Liver (tissue), 9 donors: ENCODE data around the gene ZNF70. TPM values are rescaled to one million over a fixed set of nuclear protein-coding genes. Genes with fewer than 3 reads are reported as not detected.

Experiments
- DNase-seq: peaks from one replicate; pipeline ENCODE4 v3.0.0-alpha.2; 2017; ENCODE audit warnings: low spot score
- H3K27ac ChIP-seq, 2 donors: one replicate each; pipeline ENCODE4 v1.7.0; 2013; ENCODE audit warnings: inconsistent platforms in 2 of 2, low read length in 2 of 2, control low read depth in 1 of 2, low read depth in 1 of 2, mild to moderate bottlenecking in 1 of 2
- H3K27me3 ChIP-seq, 4 donors: one replicate each; pipeline versions ENCODE4 v1.6.1 to v1.7.0; 2013; ENCODE audit warnings: low read length in 3 of 4, inconsistent platforms in 1 of 4, mild to moderate bottlenecking in 1 of 4, moderate library complexity in 1 of 4; ENCODE audit not compliant: control insufficient read depth in 4 of 4, insufficient read depth in 4 of 4
- H3K36me3 ChIP-seq, 4 donors: one replicate each; pipeline versions ENCODE4 v1.6.1 to v1.7.0; 2013; ENCODE audit warnings: low read length in 3 of 4, mild to moderate bottlenecking in 3 of 4, low read depth in 1 of 4, moderate library complexity in 1 of 4; ENCODE audit not compliant: control insufficient read depth in 4 of 4, insufficient read depth in 3 of 4
- H3K4me1 ChIP-seq, 4 donors: one replicate each; pipeline versions ENCODE4 v1.6.1 to v1.7.0; 2013; ENCODE audit warnings: low read length in 3 of 4, mild to moderate bottlenecking in 3 of 4, moderate library complexity in 1 of 4; ENCODE audit not compliant: control insufficient read depth in 4 of 4, insufficient read depth in 4 of 4
- H3K4me3 ChIP-seq, 3 donors: one replicate each; pipeline versions ENCODE4 v1.6.1 to v1.7.0; 2013; ENCODE audit warnings: low read length in 3 of 3, control low read depth in 1 of 3, low read depth in 1 of 3, mild to moderate bottlenecking in 1 of 3
- H3K9ac ChIP-seq, 2 donors: one replicate each; pipeline ENCODE4 v1.7.0; 2013; ENCODE audit warnings: low read length in 2 of 2, mild to moderate bottlenecking in 2 of 2, moderate library complexity in 2 of 2, control low read depth in 1 of 2, low read depth in 1 of 2
- H3K9me3 ChIP-seq, 4 donors: one replicate each; pipeline versions ENCODE4 v1.6.1 to v1.7.0; 2013; ENCODE audit warnings: low read length in 3 of 4; ENCODE audit not compliant: control insufficient read depth in 4 of 4
- CTCF ChIP-seq: fragments of 150-350 bp; IDR thresholded peaks from 2 replicates; pipeline ENCODE4 v1.5.1; 2017; ENCODE audit warnings: improper control_type of control experiment, low read depth, low read length; ENCODE audit not compliant: missing input control
- EGR1 ChIP-seq, 2 donors: IDR thresholded peaks; 2 replicates each; pipeline ENCODE4 v1.6.1; 2016 to 2018; ENCODE audit warnings: antibody characterized with exemption in 2 of 2, low read depth in 2 of 2
- FOXA1 ChIP-seq: IDR thresholded peaks from 2 replicates; pipeline ENCODE4 v1.6.1; 2016; ENCODE audit warnings: antibody characterized with exemption
- FOXA2 ChIP-seq: IDR thresholded peaks from 2 replicates; pipeline ENCODE4 v1.6.1; 2016; ENCODE audit warnings: antibody characterized with exemption
- HNF4A ChIP-seq, 2 donors: conservative IDR thresholded peaks; 2 replicates each; pipeline ENCODE4 v1.6.1; 2016; ENCODE audit warnings: antibody characterized with exemption in 2 of 2, mild to moderate bottlenecking in 2 of 2
- HNF4G ChIP-seq: IDR thresholded peaks from 2 replicates; pipeline ENCODE4 v1.6.1; 2016; ENCODE audit warnings: antibody characterized with exemption
- JUND ChIP-seq, 2 donors: IDR thresholded peaks; 2 replicates each; pipeline ENCODE4 v1.6.1; 2016; ENCODE audit warnings: antibody characterized with exemption in 2 of 2
- MAX ChIP-seq: IDR thresholded peaks from 2 replicates; pipeline ENCODE4 v1.6.1; 2016; ENCODE audit warnings: antibody characterized with exemption
- NR2F2 ChIP-seq: IDR thresholded peaks from 2 replicates; pipeline ENCODE4 v1.6.1; 2016; ENCODE audit warnings: antibody characterized with exemption
- RAD21 ChIP-seq, 2 donors: IDR thresholded peaks; 2 replicates each; pipeline ENCODE4 v1.6.1; 2016; ENCODE audit warnings: antibody characterized with exemption in 2 of 2, mild to moderate bottlenecking in 2 of 2
- REST ChIP-seq: IDR thresholded peaks from 2 replicates; pipeline ENCODE4 v1.6.1; 2016; ENCODE audit warnings: antibody characterized with exemption, mild to moderate bottlenecking
- RXRA ChIP-seq, 2 donors: IDR thresholded peaks; 2 replicates each; pipeline ENCODE4 v1.6.1; 2017 to 2018; ENCODE audit warnings: antibody characterized with exemption in 2 of 2, mild to moderate bottlenecking in 1 of 2
- SP1 ChIP-seq: IDR thresholded peaks from 2 replicates; pipeline ENCODE4 v1.6.1; 2018; ENCODE audit warnings: antibody characterized with exemption, mild to moderate bottlenecking
- TAF1 ChIP-seq: conservative IDR thresholded peaks from 2 replicates; pipeline ENCODE4 v1.6.1; 2016; ENCODE audit warnings: antibody characterized with exemption, mild to moderate bottlenecking
- YY1 ChIP-seq: IDR thresholded peaks from 2 replicates; pipeline ENCODE4 v1.6.1; 2016; ENCODE audit warnings: antibody characterized with exemption, mild to moderate bottlenecking
- WGBS: extraction: QIAGEN DNeasy Blood & Tissue Kit; methylation state at CpG from one replicate; pipeline ENCODE4 v1.1.7; 2013; 5-methylcytosine and 5-hydroxymethylcytosine counted together
- polyA plus RNA-seq, 2 donors: library from polyadenylated mRNA; stranded (reverse) in 1 of 2; unstranded in 1 of 2; fragments of 200-250 nt in 1 of 2; fragments of >200 nt in 1 of 2; fragmentation: Nextera tagmentation in 1 of 2; extraction: Ambion mirVana in 1 of 2; gene quantifications; one replicate each; pipeline versions ENCODE4 v1.2.1 to v1.2.3, GENCODE V29; 2013 to 2015
- total RNA-seq, 2 donors: library from RNA; depleted of rRNA; stranded (reverse); fragments of >200 nt; gene quantifications; one replicate each; pipeline ENCODE4 v1.2.3, GENCODE V29; 2014
- TF ChIP-seq, protein P1 (sequence below): IDR thresholded peaks from 2 replicates; pipeline ENCODE4 v1.6.1; 2016; ENCODE audit warnings: antibody characterized with exemption
- TF ChIP-seq, protein P2 (sequence below): IDR thresholded peaks from 2 replicates; pipeline ENCODE4 v1.6.1; 2016; ENCODE audit warnings: antibody characterized with exemption
- donor health status: healthy.
- donor health status: healthy.
- donor health status: healthy.
- donor health status: healthy.
- donor health status: healthy.

The ZNF70 gene
- total and polyA plus RNA-seq, 4 donors = 0.14 to 1.9 (median 0.68) TPM

GRCh38 chr22:23744485-23744884 is 6.4 kb downstream of the ZNF70 start (continued):
- TF ChIP-seq CTCF = no peak
- TF ChIP-seq, protein P1, sequence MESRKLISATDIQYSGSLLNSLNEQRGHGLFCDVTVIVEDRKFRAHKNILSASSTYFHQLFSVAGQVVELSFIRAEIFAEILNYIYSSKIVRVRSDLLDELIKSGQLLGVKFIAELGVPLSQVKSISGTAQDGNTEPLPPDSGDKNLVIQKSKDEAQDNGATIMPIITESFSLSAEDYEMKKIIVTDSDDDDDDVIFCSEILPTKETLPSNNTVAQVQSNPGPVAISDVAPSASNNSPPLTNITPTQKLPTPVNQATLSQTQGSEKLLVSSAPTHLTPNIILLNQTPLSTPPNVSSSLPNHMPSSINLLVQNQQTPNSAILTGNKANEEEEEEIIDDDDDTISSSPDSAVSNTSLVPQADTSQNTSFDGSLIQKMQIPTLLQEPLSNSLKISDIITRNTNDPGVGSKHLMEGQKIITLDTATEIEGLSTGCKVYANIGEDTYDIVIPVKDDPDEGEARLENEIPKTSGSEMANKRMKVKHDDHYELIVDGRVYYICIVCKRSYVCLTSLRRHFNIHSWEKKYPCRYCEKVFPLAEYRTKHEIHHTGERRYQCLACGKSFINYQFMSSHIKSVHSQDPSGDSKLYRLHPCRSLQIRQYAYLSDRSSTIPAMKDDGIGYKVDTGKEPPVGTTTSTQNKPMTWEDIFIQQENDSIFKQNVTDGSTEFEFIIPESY = no peak

GRCh38 chr22:23744001-23744400 is 6.9 kb downstream of the ZNF70 start:
- no peaks in the 10 kb centered on the region for H3K9me3 ChIP-seq
- TF ChIP-seq YY1 = no peak
- TF ChIP-seq RAD21 (IDR thresholded peaks at IDR 0.05) = no peak
- TF ChIP-seq RXRA (IDR thresholded peaks at IDR 0.05) = no peak
- no peak for TF ChIP-seq JUND (IDR thresholded peaks at IDR 0.05)
- TF ChIP-seq, protein P2, sequence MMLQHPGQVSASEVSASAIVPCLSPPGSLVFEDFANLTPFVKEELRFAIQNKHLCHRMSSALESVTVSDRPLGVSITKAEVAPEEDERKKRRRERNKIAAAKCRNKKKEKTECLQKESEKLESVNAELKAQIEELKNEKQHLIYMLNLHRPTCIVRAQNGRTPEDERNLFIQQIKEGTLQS = no peak
- no peak for TF ChIP-seq HNF4A (conservative IDR thresholded peaks at IDR 0.05)
- TF ChIP-seq SP1 = no peak
- TF ChIP-seq EGR1 (IDR thresholded peaks at IDR 0.05; ENCODE audit: low read depth in 2 of 2) = no peak
- TF ChIP-seq MAX = no peak
- TF ChIP-seq REST = no peak
- TF ChIP-seq, protein P1 = no peak
- TF ChIP-seq FOXA2 = no peak
- no peak for TF ChIP-seq NR2F2
- no peak for TF ChIP-seq FOXA1
- no peak for TF ChIP-seq HNF4G
- no peak for TF ChIP-seq CTCF
- TF ChIP-seq TAF1 = no peak
- WGBS = 97% methylated on average over 13 of the region's 13 CpGs
- H3K9ac ChIP-seq = no peak overlapping the region
- H3K27ac ChIP-seq = no peak overlapping the region
- DNase-seq = no peak
- no peaks in the 10 kb centered on the region for H3K27me3 ChIP-seq
- H3K4me3 ChIP-seq = no peak overlapping the region
- no peaks in the 10 kb centered on the region for H3K4me1 ChIP-seq
- peaks cover 5 to 26% (median 7%) of the 10 kb centered on the region in 4 donors for H3K36me3 ChIP-seq
